Glutamatergic neuron (in vitro differentiated cells): ENCODE results near the gene ZNF593OS. TPM values are rescaled to one million over a fixed set of nuclear protein-coding genes. Genes with fewer than 3 reads are reported as not detected.

ENCODE experiments used
- DNase-seq: peaks from one replicate; pipeline ENCODE4 v3.0.0; 2022
- H3K27ac Mint-ChIP-seq: one replicate; pipeline ENCODE4 v1.8.0; 2020; ENCODE audit warnings: mild to moderate bottlenecking, mixed read lengths, inconsistent platforms; ENCODE audit not compliant: unreplicated experiment
- H3K27me3 Mint-ChIP-seq: one replicate; pipeline ENCODE4 v1.8.0; 2020; ENCODE audit warnings: mild to moderate bottlenecking, moderate library complexity, mixed read lengths, inconsistent platforms; ENCODE audit not compliant: unreplicated experiment
- H3K36me3 Mint-ChIP-seq: one replicate; pipeline ENCODE4 v1.8.0; 2020; ENCODE audit warnings: mild to moderate bottlenecking, mixed read lengths, inconsistent platforms; ENCODE audit not compliant: unreplicated experiment
- H3K4me1 Mint-ChIP-seq: one replicate; pipeline ENCODE4 v1.8.0; 2020; ENCODE audit warnings: mild to moderate bottlenecking, low read depth, mixed read lengths, inconsistent platforms; ENCODE audit not compliant: unreplicated experiment
- H3K4me3 Mint-ChIP-seq: one replicate; pipeline ENCODE4 v1.8.0; 2020; ENCODE audit warnings: mild to moderate bottlenecking, mixed read lengths, inconsistent platforms; ENCODE audit not compliant: unreplicated experiment
- H3K9me3 Mint-ChIP-seq: one replicate; pipeline ENCODE4 v1.8.0; 2020; ENCODE audit warnings: mild to moderate bottlenecking, moderate library complexity, mixed read lengths, inconsistent platforms; ENCODE audit not compliant: unreplicated experiment
- CTCF ChIP-seq: fragments of 200-600 bp; sonication (generic); IDR thresholded peaks from one replicate; pipeline ENCODE4 v1.5.0; 2021; ENCODE audit not compliant: partially characterized antibody, unreplicated experiment
- total RNA-seq: library from RNA; stranded (reverse); fragmentation: NEBNext Ultra II Directional; extraction: Animal tissue kit (Norgen Biotek cat#: 25700); gene quantifications from one replicate; pipeline ENCODE4 v1.2.1, GENCODE V29; 2021; ENCODE audit not compliant: unreplicated experiment

The ZNF593OS gene
- total RNA-seq, 1 donor from 2014 or later: 4.2 TPM

- peaks cover 2% of the 10 kb centered on the region for H3K9me3 Mint-ChIP-seq
- no peak for DNase-seq
- peaks cover 5% of the 10 kb centered on the region for H3K27me3 Mint-ChIP-seq
- no peaks in the 10 kb centered on the region for H3K36me3 Mint-ChIP-seq
- H3K4me1 Mint-ChIP-seq: peaks cover 21% of the 10 kb centered on the region
- H3K4me3 Mint-ChIP-seq: no peak overlapping the region
- no peak overlapping the region for H3K27ac Mint-ChIP-seq
- no peak for TF ChIP-seq CTCF
These were observed 16.0 kb downstream of the ZNF593OS start for GRCh38 chr1:26155370-26156284.

- no peak for DNase-seq
- H3K9me3 Mint-ChIP-seq: peaks cover under 1% of the 10 kb centered on the region
- peaks cover 5% of the 10 kb centered on the region for H3K27me3 Mint-ChIP-seq
These were observed 16.9 kb downstream of the ZNF593OS start for GRCh38 chr1:26154750-26155149.

GRCh38 chr1:26153966-26154532 is 17.6 kb downstream of the ZNF593OS start:
- Mint-ChIP-seq H3K4me3 (no peak overlapping the region), H3K4me1 (peaks cover 18% of the 10 kb centered on the region), H3K27ac (no peak overlapping the region), H3K36me3 (no peaks in the 10 kb centered on the region), H3K9me3 (no peaks in the 10 kb centered on the region), H3K27me3 (peaks cover 5% of the 10 kb centered on the region)
- no peak for TF ChIP-seq CTCF
- DNase-seq: no peak

More at GRCh38 chr1:26154750-26155149, 16.9 kb downstream of the ZNF593OS start:
- H3K36me3 Mint-ChIP-seq: no peaks in the 10 kb centered on the region
- TF ChIP-seq CTCF: no peak
- peaks cover 21% of the 10 kb centered on the region for H3K4me1 Mint-ChIP-seq
- peak overlapping the region; percentile 49 for H3K4me3 Mint-ChIP-seq
- H3K27ac Mint-ChIP-seq: no peak overlapping the region

GRCh38 chr1:26148887-26149286 is 22.7 kb downstream of the ZNF593OS start:
- Mint-ChIP-seq H3K27me3 (no peaks in the 10 kb centered on the region), H3K9me3 (no peaks in the 10 kb centered on the region), H3K4me3 (no peak overlapping the region), H3K36me3 (no peaks in the 10 kb centered on the region), H3K4me1 (peaks cover 10% of the 10 kb centered on the region), H3K27ac (no peak overlapping the region)
- no peak for DNase-seq
- no peak for TF ChIP-seq CTCF

GRCh38 chr1:26145960-26146294 is 25.7 kb downstream of the ZNF593OS start:
- no peak for DNase-seq
- H3K9me3 Mint-ChIP-seq: no peaks in the 10 kb centered on the region
- H3K36me3 Mint-ChIP-seq: no peaks in the 10 kb centered on the region
- H3K4me1 Mint-ChIP-seq: no peaks in the 10 kb centered on the region
- H3K4me3 Mint-ChIP-seq: no peak overlapping the region
- no peaks in the 10 kb centered on the region for H3K27me3 Mint-ChIP-seq
- no peak for TF ChIP-seq CTCF
- H3K27ac Mint-ChIP-seq: no peak overlapping the region
